Transverse colon (tissue), 4 donors: ENCODE measurements around the gene TMEM108. TPM values are rescaled to one million over a fixed set of nuclear protein-coding genes. Genes with fewer than 3 reads are reported as not detected.

Experiments used
- DNase-seq: peaks from one replicate; pipeline ENCODE4 v3.0.0-alpha.2; 2019
- H3K27ac ChIP-seq, 4 donors: fragments of 200-600 bp; sonication (generic); 2 replicates each; pipeline ENCODE4 v1.5.1; 2016 to 2018; ENCODE audit warnings: inconsistent platforms in 4 of 4
- H3K27me3 ChIP-seq: fragments of 200-600 bp; sonication (generic); 2 replicates; pipeline ENCODE4 v1.5.1; 2017; ENCODE audit warnings: inconsistent platforms
- H3K36me3 ChIP-seq, 4 donors: fragments of 200-600 bp; sonication (generic); 2 replicates each; pipeline ENCODE4 v1.5.1; 2017 to 2019; ENCODE audit warnings: inconsistent platforms in 4 of 4
- H3K4me1 ChIP-seq, 4 donors: fragments of 200-600 bp; sonication (generic); 2 replicates each; pipeline ENCODE4 v1.5.1; 2017 to 2020; ENCODE audit warnings: inconsistent platforms in 4 of 4
- H3K4me3 ChIP-seq, 4 donors: fragments of 200-600 bp; sonication (generic); 1 replicate in 1 of 4; 2 replicates in 3 of 4; pipeline versions ENCODE4 v1.5.1 to v1.6.1; 2017 to 2019; ENCODE audit warnings: inconsistent platforms in 4 of 4
- H3K9me3 ChIP-seq, 2 donors: fragments of 200-600 bp; sonication (generic); 2 replicates each; pipeline ENCODE4 v1.5.1; 2017 to 2019; ENCODE audit warnings: inconsistent platforms in 2 of 2
- CTCF ChIP-seq, 5 experiments: fragments of 200-600 bp in 3 of 5; fragments of 450-650 bp in 2 of 5; sonication (generic) in 3 of 5; IDR thresholded peaks; 1 replicate in 2 of 5; 2 replicates in 3 of 5; pipeline ENCODE4 v1.5.1; 2016 to 2017; ENCODE audit warnings: antibody characterized with exemption in 5 of 5, inconsistent platforms in 3 of 5, mild to moderate bottlenecking in 2 of 5, moderate library complexity in 1 of 5
- EP300 ChIP-seq: sonication (generic); formaldehyde crosslinking; IDR thresholded peaks from one replicate; pipeline ENCODE4 v1.6.1; 2017; ENCODE audit warnings: antibody characterized with exemption, low read depth
- POLR2A ChIP-seq: fragments of 450-650 bp; IDR thresholded peaks from one replicate; pipeline ENCODE4 v1.6.1; 2016; ENCODE audit warnings: antibody characterized with exemption, mild to moderate bottlenecking, moderate library complexity
- POLR2AphosphoS5 ChIP-seq, 3 donors: sonication (generic); formaldehyde crosslinking; IDR thresholded peaks; one replicate each; pipeline ENCODE4 v1.6.1; 2016; ENCODE audit warnings: antibody characterized with exemption in 3 of 3
- WGBS, 2 donors: methylation state at CpG; one replicate each; pipeline ENCODE4 v1.1.5; 2018; ENCODE audit warnings: low coverage in 1 of 2; 5-methylcytosine and 5-hydroxymethylcytosine counted together
- in situ Hi-C, 4 donors: fragments of 200-750 bp; cut with MboI; loops; one replicate each; pipeline versions ENCODE4 v1.15.0 to v1.15.1; 2017; ENCODE audit warnings: low sequenced_read_pairs in 3 of 4, low pct_ligation_motif_present in 1 of 4, low pct_unique_long_range_greater_than_20kb in 1 of 4
- intact Hi-C: fragments of 100-400 bp; cut with DNase I; formaldehyde crosslinking; loops from one replicate; pipeline ENCODE4 v1.15.1; 2023; ENCODE audit warnings: low total_unique reads
- total RNA-seq, 4 donors: library from RNA; depleted of rRNA; stranded (reverse); fragments of >200 nt; gene quantifications; one replicate each; pipeline ENCODE4 v1.1.0, GENCODE V29; 2016

TMEM108 gene
- total RNA-seq, 4 donors from 2014 or later, result 0.14 to 1.4 (median 0.80) TPM; not detected in 1

DNA sequence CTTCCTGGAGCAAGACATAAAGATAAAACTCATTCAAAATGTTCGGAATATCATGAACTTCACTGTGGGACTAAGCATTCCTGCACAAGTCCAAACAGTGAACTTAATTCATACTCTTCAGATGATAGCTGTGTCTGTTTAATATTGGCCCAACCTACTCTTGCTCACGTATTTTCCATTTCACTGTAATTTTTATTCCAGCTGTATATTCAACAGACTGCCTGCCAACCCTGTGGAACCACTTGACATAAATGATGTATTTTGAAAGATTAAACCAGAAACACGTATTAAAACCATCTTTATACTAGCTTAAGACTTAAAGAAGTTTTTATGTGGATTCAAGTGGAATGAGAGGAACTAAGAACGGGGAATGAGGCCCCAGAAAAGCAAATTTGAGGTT lies 172.5 kb downstream of the TMEM108 start:
- no peak for DNase-seq
- Histone ChIP-seq H3K9me3 (no peaks in the 10 kb centered on the region), H3K4me3 (no peak overlapping the region), H3K36me3 (no peaks in the 10 kb centered on the region), H3K27ac (no peak overlapping the region), H3K27me3 (no peaks in the 10 kb centered on the region), H3K4me1 (peaks cover 0 to 4% (median 0%) of the 10 kb centered on the region in 4 donors)
- intact Hi-C loops, result no loop called here
- in situ Hi-C loops, result no loop called here
- TF ChIP-seq CTCF (IDR thresholded peaks at IDR 0.05) (no peak), POLR2A (no peak), EP300 (no peak), POLR2AphosphoS5 (IDR thresholded peaks at IDR 0.05) (no peak)
- WGBS, 2 donors, result 65 to 71% methylated on average over 4 of the region's 4 CpGs

DNA sequence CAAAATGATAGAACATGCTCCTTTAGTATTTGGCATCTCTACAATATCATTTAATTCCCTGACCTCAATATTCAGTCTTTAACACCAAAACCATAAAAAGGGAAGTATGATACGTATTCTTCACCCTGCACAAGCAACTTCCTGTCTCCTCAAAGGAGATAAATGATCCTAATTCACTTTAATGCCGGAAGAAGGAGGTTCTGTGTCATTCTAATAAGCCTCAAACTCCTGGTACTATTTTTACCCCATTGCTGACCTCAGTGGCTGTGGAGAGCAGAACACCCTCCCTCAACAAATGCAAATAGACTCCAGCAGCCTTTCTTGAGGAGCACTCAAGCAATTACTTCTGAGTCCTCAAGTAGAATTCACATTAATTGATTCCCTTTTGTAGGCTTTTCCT lies 173.3 kb downstream of the TMEM108 start:
- in situ Hi-C loops, result no loop called here
- no peaks in the 10 kb centered on the region for H3K9me3 ChIP-seq
- 19 to 28% methylated on average over 2 of the region's 2 CpGs for WGBS, 2 donors
- H3K36me3 ChIP-seq, result no peaks in the 10 kb centered on the region
- no peak overlapping the region for H3K27ac ChIP-seq
- H3K4me1 ChIP-seq, result peaks cover 0 to 4% (median 0%) of the 10 kb centered on the region in 4 donors
- H3K27me3 ChIP-seq, result no peaks in the 10 kb centered on the region
- TF ChIP-seq POLR2AphosphoS5 (IDR thresholded peaks at IDR 0.05) (no peak), POLR2A (no peak), CTCF (IDR thresholded peaks at IDR 0.05) (no peak), EP300 (no peak)
- intact Hi-C loops, result no loop called here
- DNase-seq, result no peak
- H3K4me3 ChIP-seq, result no peak overlapping the region

DNA sequence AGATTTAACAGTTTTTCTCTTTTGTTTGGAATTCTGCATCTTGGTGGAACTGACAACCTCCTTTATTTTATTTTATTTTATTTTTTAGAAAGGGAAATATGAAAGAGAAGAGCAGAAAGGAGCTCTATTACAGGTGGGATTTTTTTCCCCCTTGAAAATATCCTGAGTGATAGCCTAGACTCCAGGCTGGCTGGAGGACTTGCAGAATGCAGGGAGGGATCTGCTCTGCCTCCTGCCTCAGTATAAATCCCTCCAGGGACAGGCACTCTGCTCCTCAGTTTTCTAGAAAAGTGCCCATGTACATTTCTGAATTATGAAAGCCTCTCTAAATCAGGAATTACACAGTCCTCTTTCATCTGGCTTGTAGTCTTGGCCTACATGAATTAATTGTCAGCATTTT lies 173.7 kb downstream of the TMEM108 start:
- Histone ChIP-seq H3K4me1 (peaks cover 0 to 4% (median 0%) of the 10 kb centered on the region in 4 donors), H3K4me3 (no peak overlapping the region), H3K27ac (no peak overlapping the region), H3K36me3 (no peaks in the 10 kb centered on the region), H3K9me3 (no peaks in the 10 kb centered on the region), H3K27me3 (no peaks in the 10 kb centered on the region)
- intact Hi-C loops, result no loop called here
- TF ChIP-seq POLR2AphosphoS5 (IDR thresholded peaks at IDR 0.05) (no peak), EP300 (no peak), CTCF (IDR thresholded peaks at IDR 0.05) (no peak), POLR2A (no peak)
- in situ Hi-C loops, result no loop called here
- no peak for DNase-seq

DNA sequence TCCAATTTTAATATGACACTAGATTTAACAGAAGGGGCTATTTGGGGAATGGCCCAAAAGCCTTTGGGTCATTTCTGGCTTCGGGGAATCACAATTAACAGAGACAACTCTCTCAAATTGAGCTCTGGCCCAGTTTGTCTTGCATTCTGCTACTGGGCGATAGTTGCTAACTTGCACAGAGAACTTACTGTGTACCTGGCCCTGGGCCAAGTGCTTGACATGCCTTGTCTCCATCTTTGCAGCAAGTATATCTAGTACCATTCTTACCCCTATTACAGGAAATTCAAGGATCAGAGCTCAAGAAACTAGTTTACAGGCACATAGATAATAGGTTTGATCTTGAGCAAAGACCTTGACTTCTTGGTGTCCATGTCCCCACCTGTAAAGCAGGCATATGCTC lies 175.7 kb downstream of the TMEM108 start:
- Histone ChIP-seq H3K9me3 (peaks cover 0 to 6% of the 10 kb centered on the region in 2 donors), H3K27ac (no peak overlapping the region), H3K4me1 (peaks cover 0 to 4% (median 0%) of the 10 kb centered on the region in 4 donors), H3K4me3 (no peak overlapping the region), H3K36me3 (no peaks in the 10 kb centered on the region), H3K27me3 (no peaks in the 10 kb centered on the region)
- intact Hi-C loops (no loop called here), in situ Hi-C loops (no loop called here)
- TF ChIP-seq POLR2AphosphoS5 (IDR thresholded peaks at IDR 0.05) (no peak), POLR2A (no peak), CTCF (IDR thresholded peaks at IDR 0.05) (no peak), EP300 (no peak)
- WGBS, 2 donors, result 86% methylated on average over 2 of the region's 2 CpGs; no CpG with 5 or more reads in 1 of the 2 donors
- no peak for DNase-seq
